Endodermal cell (in vitro differentiated cells): ENCODE data around the gene LAIR2. TPM values are rescaled to one million over a fixed set of nuclear protein-coding genes. Genes with fewer than 3 reads are reported as not detected.

Source experiments
- DNase-seq: peaks from one replicate; pipeline ENCODE4 v3.0.0-alpha.2; 2017
- H3K27ac ChIP-seq: 2 replicates; pipeline ENCODE4 v1.5.1; 2013; ENCODE audit warnings: mild to moderate bottlenecking, low read depth, low read length, moderate library complexity
- H3K27me3 ChIP-seq: 2 replicates; pipeline ENCODE4 v1.6.1; 2013; ENCODE audit warnings: mild to moderate bottlenecking, low read length, moderate library complexity; ENCODE audit not compliant: insufficient read depth, control insufficient read depth, poor library complexity, severe bottlenecking
- H3K36me3 ChIP-seq: 2 replicates; pipeline ENCODE4 v1.7.0; 2013; ENCODE audit warnings: mild to moderate bottlenecking, low read length, moderate library complexity; ENCODE audit not compliant: control insufficient read depth, insufficient read depth
- H3K4me1 ChIP-seq: one replicate; pipeline ENCODE4 v1.7.0; 2013; ENCODE audit warnings: low read length; ENCODE audit not compliant: control insufficient read depth, insufficient read depth
- H3K4me3 ChIP-seq: 2 replicates; pipeline ENCODE4 v1.5.1; 2013; ENCODE audit warnings: mild to moderate bottlenecking, low read length, moderate library complexity
- H3K9ac ChIP-seq: 2 replicates; pipeline ENCODE4 v1.6.1; 2013; ENCODE audit warnings: mild to moderate bottlenecking, low read length, moderate library complexity; ENCODE audit not compliant: poor library complexity, severe bottlenecking; ENCODE audit errors: extremely low read depth
- H3K9me3 ChIP-seq: 2 replicates; pipeline ENCODE4 v1.6.1; 2013; ENCODE audit warnings: mild to moderate bottlenecking, low read length, moderate library complexity; ENCODE audit not compliant: control insufficient read depth
- H3K27ac Mint-ChIP-seq: 2 replicates; pipeline ENCODE4 v1.8.0; 2020; ENCODE audit warnings: mixed read lengths
- H3K27me3 Mint-ChIP-seq: 2 replicates; pipeline ENCODE4 v1.8.0; 2021; ENCODE audit warnings: mild to moderate bottlenecking, mixed read lengths; ENCODE audit not compliant: insufficient read depth
- H3K36me3 Mint-ChIP-seq: 2 replicates; pipeline ENCODE4 v1.8.0; 2020; ENCODE audit warnings: low read depth, mixed read lengths
- H3K4me1 Mint-ChIP-seq: 2 replicates; pipeline ENCODE4 v1.8.0; 2020; ENCODE audit warnings: mixed read lengths
- H3K4me3 Mint-ChIP-seq: 2 replicates; pipeline ENCODE4 v1.8.0; 2020; ENCODE audit warnings: mild to moderate bottlenecking, moderate library complexity, mixed read lengths
- H3K9me3 Mint-ChIP-seq: 2 replicates; pipeline ENCODE4 v1.8.0; 2020; ENCODE audit warnings: mild to moderate bottlenecking, mixed read lengths
- CTCF ChIP-seq: fragments of 200-600 bp; sonication (generic); conservative IDR thresholded peaks from 2 replicates; pipeline ENCODE4 v1.5.0; 2021; ENCODE audit warnings: antibody characterized with exemption, mild to moderate bottlenecking
- WGBS, 2 experiments: methylation state at CpG; one replicate each; pipeline versions ENCODE4 v1.1.5 to v1.1.7; 2013; ENCODE audit warnings: missing lambda C conversion rate in 2 of 2, mixed read lengths in 1 of 2; ENCODE audit not compliant: insufficient coverage in 1 of 2, insufficient read length in 1 of 2; 5-methylcytosine and 5-hydroxymethylcytosine counted together
- total RNA-seq, 2 donors: library from RNA; stranded (reverse); fragmentation: NEBNext Ultra II Directional in 1 of 2; extraction: Animal tissue kit (Norgen Biotek cat#: 25700) in 1 of 2; gene quantifications; 2 replicates in 1 of 2; 3 replicates in 1 of 2; pipeline ENCODE4 v1.2.1, GENCODE V29; 2021

LAIR2 gene
- total RNA-seq, 2 donors from 2014 or later = not detected

GRCh38 chr19:54462655-54463530, 39.7 kb upstream of the LAIR2 start:
- peak overlapping the region; percentile 82 for H3K4me3 ChIP-seq
- H3K4me1 Mint-ChIP-seq = no peaks in the 10 kb centered on the region
- peak overlapping the region; percentile 70 for H3K27ac ChIP-seq
- H3K9me3 Mint-ChIP-seq = peaks cover 7% of the 10 kb centered on the region
- no peaks in the 10 kb centered on the region for H3K9me3 ChIP-seq
- H3K36me3 Mint-ChIP-seq = peaks cover 31% of the 10 kb centered on the region
- peaks cover 17% of the 10 kb centered on the region for H3K27me3 Mint-ChIP-seq
- H3K9ac ChIP-seq = peak overlapping the region; percentile 63
- TF ChIP-seq CTCF = peak; percentile 67
- H3K27me3 ChIP-seq = no peaks in the 10 kb centered on the region
- H3K4me3 Mint-ChIP-seq = peak overlapping the region; percentile 68
- no peaks in the 10 kb centered on the region for H3K4me1 ChIP-seq
- no peak overlapping the region for H3K27ac Mint-ChIP-seq
- 12 to 24% methylated on average over 22 to 91 of the region's 91 CpGs for WGBS, 2 experiments
- peak; percentile 91 for DNase-seq
- H3K36me3 ChIP-seq = peaks cover 32% of the 10 kb centered on the region

- Mint-ChIP-seq H3K36me3 (peaks cover 24% of the 10 kb centered on the region), H3K9me3 (peaks cover 7% of the 10 kb centered on the region), H3K4me3 (peak within 1 kb of the TSS; percentile 68), H3K4me1 (no peaks in the 10 kb centered on the region), H3K27ac (peak within 1 kb of the TSS; percentile 90), H3K27me3 (peaks cover 23% of the 10 kb centered on the region)
- peak within 1 kb of the TSS; percentile 88 for H3K27ac ChIP-seq
- peak within 1 kb of the TSS; percentile 82 for H3K4me3 ChIP-seq
- H3K4me1 ChIP-seq = no peaks in the 10 kb centered on the region
- 1 to 2% methylated on average over 15 to 41 of the region's 41 CpGs for WGBS, 2 experiments
- no peaks in the 10 kb centered on the region for H3K9me3 ChIP-seq
- H3K9ac ChIP-seq = peak within 1 kb of the TSS; percentile 63
- peak; percentile 99 for DNase-seq
- H3K36me3 ChIP-seq = peaks cover 25% of the 10 kb centered on the region
- peaks cover 5% of the 10 kb centered on the region for H3K27me3 ChIP-seq
- TF ChIP-seq CTCF = no peak
Measured at GRCh38 chr19:54463531-54464043, 39.0 kb upstream of the LAIR2 start, which contains the start of gene LENG9. Gene LENG9, minus strand, starts transcription at chr19:54463778. Its CDS starts 252 bp downstream, at chr19:54463526.

- Histone ChIP-seq H3K9ac (peak overlapping the region; percentile 62), H3K4me3 (peak overlapping the region; percentile 82), H3K27me3 (peaks cover 7% of the 10 kb centered on the region), H3K9me3 (no peaks in the 10 kb centered on the region), H3K27ac (peak overlapping the region; percentile 88), H3K36me3 (peaks cover 19% of the 10 kb centered on the region), H3K4me1 (no peaks in the 10 kb centered on the region)
- H3K4me3 Mint-ChIP-seq = peak overlapping the region; percentile 68
- no peak for TF ChIP-seq CTCF
- peak; percentile 99 for DNase-seq
- H3K27ac Mint-ChIP-seq = peak overlapping the region; percentile 90
- WGBS, 2 experiments = 0 to 2% methylated on average over 25 to 26 of the region's 26 CpGs
- peaks cover 7% of the 10 kb centered on the region for H3K9me3 Mint-ChIP-seq
- H3K4me1 Mint-ChIP-seq = no peaks in the 10 kb centered on the region
- H3K36me3 Mint-ChIP-seq = peaks cover 19% of the 10 kb centered on the region
- peaks cover 29% of the 10 kb centered on the region for H3K27me3 Mint-ChIP-seq
Measured at GRCh38 chr19:54464044-54464629, 38.5 kb upstream of the LAIR2 start.
